ENCODE results near the gene SLC6A12.
"Not testable (repeated sequence)": the region's sequence is repeated elsewhere in the genome, so short reads cannot be mapped to it uniquely, and the experiment has no call there.

SLC6A12 gene

DNA sequence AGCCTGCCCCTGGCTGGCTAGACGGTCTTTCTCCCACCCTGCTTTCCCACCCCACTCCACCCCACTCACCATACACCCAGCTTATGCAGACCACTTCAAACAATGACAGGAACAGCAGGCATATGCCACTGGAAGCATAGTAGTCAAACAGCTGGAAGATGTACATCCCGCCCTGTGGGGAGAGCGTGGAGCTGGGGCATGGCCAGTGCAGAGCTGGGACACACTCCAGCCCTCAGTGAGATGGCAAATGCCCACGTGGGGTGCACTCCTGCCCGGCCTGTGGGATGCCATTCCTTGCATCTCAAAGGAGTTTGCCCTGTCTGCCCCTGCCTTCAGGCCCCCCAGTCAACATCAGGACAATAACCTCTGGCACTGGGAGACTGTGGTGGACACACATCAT, 18.8 kb downstream of the SLC6A12 start:
- FAIRE-seq: no peak

DNA sequence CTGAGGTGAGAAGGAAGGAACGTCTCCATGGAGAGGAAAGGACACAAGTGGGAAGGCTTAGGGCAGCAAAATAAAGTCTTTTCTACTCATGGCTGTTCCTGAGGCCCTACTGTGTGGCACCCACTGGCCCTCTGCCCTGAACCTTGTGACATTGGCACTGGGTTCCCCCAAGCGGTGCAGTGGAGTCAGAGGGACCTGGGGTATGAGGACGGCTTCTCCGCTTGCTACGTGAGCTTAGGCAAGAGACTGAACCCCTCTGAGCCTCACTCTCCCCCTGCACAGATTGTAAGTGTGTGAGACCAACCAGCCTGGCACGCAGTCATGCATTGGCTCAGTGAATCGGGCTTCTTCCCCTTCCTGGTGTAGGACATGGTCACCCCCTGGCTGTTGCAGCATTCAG, 19.7 kb downstream of the SLC6A12 start:
- no peak for FAIRE-seq

DNA sequence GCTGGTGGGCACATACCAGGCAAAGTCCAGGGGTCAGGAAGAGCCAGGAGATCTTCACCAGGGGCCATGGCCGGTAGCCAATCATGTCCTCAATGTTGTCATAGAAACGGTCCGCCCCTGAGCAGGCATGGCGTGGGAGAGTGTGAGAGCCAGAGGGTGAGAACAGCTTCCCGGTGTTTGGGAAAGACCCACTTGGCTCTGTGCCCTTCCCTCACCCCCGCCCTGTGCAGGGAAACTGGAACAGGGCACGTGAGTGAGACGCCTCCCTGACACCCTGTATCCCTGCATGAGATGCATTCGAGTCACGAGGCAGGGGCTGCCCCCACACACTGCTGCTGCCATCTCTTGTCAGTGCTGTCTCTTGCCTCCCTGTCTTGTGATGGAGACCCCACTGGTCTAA, 20.7 kb downstream of the SLC6A12 start:
- FAIRE-seq: no peak

DNA sequence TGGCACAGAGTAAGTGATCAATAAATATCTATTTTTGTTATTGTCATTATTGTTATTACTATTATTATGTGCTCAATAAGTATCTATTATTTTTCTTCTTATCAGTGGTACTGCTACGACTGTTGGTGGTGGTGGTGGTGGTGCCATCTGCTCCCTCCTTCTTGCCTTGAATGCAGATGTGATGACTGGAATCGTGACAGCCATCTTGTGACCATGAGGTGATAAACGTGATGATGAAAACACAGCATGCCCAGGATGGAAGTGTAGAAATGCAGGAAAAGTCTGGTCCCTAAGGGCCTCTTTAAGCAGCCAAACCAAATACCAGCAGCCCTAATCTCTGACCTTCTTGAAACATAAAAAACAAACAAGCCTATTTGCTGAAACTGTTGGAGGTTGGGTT, 22.4 kb downstream of the SLC6A12 start:
- no peak for FAIRE-seq

DNA sequence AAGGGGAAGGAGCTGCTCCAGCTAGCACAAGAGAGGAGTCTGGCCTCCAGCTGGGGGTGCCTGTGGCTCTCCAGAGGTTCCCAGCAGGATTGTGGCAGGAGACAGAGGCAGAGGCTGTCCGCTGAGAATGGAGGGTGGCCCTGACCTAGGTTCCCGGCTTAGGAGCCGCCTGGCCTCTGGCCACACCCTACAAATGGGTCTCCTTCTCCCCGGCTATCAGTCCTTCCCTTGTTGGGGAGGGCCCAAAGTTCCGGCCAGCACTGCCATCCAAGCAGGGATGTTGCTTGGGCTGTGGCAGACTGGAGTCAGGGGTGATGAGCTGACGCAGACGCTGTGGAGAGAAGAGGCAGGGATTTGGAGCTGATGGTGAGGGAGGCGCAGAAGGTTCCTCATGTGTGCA, 23.1 kb downstream of the SLC6A12 start:
- no peak for FAIRE-seq

DNA sequence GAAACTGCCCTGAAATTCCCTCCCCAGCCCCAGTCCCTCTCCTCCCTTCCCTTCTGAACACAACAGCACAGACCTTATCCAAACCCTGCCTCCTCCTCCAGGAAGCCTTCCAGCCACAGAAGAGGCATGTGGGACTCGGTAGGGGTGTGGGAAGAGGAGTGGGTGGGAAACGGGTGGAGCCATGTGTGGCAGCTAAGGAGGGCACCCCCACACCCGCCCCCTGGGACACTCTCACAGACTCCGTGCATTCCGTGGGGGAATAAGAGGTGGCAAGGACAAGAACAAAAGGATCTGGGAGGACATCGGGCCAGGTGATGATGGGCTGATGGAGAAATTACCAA, 24.4 kb downstream of the SLC6A12 start:
- FAIRE-seq: no peak

DNA sequence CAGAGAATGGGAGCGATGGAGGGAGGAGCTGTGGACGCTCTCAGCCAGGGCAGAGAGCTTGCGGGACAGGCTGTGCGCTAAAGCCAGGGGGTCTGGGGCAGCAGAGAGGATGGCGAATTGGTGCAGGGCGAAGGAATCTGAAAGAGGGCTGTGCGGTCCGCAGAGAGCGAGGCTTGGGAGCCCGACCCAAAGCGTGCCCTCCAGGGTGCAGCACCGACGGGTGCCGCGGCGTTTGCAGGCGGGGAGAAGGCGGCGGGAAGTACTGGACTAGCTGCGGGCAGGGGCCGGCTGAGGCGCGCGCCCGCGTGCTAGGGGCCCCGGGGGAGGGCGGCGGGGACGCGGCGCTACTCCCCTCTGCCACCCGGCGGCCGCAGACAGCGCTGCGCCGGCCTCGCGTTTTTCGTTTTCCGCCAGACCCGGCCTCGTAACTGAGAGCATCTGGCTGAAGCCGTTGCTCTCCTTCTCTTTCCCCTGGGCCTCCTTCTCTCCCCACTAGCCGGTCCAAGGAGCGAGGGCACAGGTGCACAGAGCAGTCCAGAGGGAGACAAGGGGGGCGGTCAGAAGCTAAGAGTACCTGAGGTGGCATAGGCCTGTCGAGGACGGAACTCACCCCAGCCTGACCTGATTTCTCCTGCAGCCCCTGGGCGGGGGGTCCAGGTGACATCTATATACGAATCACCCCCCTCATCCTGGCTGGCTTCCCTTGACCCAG, 24.9 kb downstream of the SLC6A12 start:
- FAIRE-seq: no peak

DNA sequence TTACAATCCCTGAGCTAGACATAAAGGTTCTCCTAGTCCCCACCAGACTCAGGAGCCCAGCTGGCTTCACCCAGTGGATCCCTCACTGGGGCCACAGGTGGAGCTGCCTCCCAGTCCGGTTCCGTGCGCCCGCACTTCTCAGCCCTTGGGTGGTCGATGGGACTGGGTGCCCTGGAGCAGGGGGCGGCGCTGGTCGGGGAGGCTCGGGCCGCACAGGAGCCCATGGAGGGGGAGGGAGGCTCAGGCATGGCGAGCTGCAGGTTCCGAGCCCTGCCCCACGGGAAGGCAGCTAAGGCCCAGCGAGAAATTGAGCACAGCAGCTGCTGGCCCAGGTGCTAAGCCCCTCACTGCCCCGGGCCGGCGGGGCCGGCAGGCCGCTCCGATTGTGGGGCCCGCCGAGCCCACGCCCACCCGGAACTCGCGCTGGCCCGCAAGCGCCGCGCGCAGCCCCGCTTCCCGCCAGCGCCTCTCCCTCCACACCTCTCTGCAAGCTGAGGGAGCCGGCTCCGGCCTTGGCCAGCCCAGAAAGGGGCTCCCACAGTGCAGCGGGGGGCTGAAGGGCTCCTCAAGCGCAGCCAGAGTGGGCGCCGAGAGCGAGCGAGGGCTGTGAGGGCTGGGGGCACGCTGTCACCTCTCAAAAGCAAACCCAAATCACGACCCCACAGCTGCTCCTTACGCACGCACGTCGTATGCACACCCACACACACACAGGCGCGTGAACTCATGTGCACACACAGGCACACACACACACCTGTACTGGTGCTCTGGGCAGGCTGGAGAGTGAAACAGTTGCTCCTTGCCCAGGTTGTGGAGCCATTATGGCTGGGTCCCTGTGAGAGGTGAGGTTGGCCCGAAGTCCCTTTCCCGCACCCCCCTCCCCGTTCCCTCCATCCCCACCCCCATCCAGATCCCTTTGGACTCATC, 25.7 kb downstream of the SLC6A12 start:
- not testable (repeated sequence) for FAIRE-seq

DNA sequence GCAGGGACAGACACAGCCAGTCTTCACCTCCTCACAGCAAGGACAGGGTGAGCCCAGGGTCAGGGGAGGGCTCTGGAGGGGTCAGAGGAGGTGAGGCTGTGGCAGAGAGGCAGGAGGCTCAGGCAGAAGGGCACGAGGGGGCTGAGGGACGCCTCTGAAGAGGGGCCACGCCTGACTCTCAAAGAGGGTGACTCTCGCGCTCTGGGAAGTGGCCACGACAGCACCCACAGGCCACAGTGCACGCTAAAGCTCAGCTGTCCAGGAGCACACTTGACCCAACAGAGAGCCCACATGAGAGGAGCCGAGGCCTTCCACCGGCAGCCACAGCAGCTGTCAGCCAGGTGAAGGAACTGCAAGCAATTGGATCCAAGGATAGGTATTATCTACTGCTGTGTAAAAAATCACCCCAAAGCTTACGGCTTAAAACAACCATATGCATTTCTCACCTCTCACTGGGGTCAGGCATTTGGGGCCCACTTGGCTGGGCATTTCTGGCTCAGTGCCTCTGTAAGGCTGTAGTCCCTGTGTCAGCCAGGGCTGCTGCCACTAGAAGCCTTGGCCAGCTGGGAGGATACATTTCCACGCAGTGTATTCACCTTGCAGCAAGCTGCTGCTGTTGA, 27.8 kb downstream of the SLC6A12 start:
- no peak for FAIRE-seq

DNA sequence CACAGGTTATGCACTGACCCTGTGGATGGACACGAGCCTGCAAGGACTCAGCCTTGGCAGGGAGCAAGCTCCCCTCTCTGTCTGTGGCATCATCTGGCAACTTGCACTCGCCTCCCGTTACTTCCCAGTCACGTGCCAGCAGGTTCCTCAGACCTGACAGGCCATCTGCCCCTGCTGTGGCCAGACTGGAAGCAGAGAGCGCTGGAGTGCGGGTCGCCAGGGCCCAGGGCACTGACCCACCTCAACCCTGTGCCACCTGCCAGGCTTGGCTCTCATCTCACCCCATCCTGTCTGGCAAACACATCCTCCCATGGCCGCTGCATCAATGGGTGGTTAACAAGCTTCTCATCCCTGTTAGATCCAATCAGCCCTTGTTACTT, 28.4 kb downstream of the SLC6A12 start:
- no peak for FAIRE-seq

DNA sequence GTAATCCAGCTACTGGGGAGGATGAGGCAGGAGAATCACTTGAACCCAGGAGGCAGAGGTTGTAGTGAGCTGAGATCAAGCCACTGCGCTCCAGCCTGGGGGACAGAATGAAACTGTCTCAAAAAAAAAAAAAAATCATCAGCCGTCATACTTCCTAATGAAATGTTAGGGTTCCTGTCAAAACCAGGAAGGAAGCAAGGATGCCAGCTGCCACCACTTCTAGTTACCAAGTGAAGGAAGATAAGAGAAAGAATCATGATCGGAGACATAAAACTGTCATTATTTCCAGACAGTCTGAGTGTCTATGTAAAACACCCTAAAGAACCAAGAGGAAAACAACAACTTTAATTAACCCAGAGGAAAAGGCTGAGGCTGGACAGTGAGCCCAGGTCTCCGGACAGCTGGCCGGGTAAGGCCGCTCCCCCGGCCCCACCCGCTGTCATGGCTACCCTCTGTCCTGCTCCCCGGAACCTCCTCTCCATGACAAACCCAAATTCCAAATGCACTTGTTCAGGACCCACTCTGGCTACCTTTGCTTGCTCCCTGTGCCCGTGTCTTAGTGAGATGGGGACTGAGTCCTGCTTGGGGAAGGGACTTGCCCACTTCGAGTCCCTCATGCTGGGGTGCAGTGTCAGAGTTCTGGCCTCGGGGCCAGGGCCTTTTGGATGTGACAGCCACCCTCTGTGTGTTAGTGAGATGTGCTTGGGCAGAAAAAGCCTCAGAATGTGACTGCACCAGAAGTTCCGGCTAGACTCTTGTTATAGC, 29.0 kb downstream of the SLC6A12 start:
- FAIRE-seq: no peak

DNA sequence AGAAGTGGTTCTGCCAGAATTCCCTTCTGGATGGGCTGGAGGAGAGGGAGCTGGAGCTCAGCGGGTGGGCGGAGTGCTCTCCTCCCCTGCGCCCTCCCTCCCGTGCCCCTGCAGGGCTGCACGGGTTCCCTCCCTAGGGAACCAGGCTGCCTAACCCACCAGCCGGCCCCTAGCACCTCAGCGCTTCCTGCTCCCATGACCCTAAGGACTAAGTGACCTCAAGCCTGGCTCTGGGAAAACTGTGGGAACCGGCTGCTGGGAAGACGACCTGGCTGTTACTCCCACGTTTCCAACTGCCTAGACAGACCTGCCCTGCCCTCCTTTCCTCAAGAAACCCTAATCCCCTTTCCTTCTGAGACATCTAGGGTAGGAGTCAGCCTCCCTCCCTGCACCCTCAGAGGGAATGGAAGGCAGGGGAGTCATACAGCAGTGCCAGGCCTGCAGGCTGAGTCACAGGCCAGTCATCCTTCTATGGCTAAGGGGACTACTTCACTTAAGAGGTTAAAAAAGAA, 31.5 kb downstream of the SLC6A12 start:
- no peak for FAIRE-seq

DNA sequence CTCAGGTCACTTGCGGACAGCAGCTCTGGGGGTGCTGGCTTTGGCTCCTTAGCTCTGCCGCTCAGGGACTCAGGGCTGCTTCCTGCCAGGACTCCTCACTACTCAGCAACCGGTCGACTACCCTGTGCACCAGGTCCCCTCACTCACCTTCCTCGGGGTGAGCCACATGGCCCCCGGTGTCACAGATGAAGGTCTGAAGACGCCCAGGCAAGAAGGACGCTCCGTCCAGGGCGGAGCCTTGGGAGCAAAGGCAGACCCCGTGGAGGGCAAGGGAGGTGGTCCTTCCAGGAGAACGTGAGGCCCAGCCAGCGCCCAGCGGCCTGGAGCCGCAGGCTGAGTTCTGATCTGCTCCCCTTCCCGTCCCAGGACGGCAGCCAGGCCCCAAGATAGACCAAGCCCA, 32.0 kb downstream of the SLC6A12 start:
- FAIRE-seq: no peak

DNA sequence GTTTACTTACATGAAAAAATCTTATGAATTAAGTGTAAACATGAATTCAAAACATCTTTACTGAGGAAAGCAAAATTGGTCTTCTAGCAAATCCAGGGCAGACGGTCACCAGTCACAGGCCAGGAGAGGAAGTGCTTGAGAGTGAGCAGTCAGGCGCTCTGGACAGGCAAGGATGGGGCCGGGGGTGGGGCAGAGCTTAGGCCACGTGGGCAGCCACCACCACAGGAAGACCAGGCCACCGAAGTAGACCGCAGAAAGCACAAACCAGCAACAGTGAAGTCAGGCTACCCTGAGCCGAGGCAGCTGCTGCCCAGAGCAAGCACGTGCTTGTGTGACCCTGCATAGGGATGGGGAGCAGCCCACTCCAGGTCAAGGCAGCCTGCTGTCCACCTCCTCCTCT, 33.5 kb downstream of the SLC6A12 start:
- no peak for FAIRE-seq

DNA sequence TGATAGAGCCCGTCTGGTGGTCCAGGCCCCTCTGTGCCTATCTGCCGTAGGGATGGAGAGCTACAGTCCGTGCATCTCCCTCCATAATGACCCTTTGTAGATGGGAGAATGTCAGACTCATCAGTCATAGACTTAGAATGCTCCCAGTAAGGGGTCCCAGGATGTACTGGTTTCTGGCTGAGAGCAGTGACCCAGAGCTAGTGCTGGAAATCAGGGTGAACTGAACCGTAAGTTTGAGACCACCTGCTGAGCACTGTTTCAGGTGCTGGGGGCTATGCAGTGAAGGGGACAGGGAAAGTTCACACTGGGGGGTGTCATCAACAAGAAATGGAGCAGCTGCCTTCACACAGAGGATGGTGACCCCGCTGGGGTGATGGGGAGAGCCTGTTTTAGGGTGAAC, 34.1 kb downstream of the SLC6A12 start:
- no peak for FAIRE-seq

DNA sequence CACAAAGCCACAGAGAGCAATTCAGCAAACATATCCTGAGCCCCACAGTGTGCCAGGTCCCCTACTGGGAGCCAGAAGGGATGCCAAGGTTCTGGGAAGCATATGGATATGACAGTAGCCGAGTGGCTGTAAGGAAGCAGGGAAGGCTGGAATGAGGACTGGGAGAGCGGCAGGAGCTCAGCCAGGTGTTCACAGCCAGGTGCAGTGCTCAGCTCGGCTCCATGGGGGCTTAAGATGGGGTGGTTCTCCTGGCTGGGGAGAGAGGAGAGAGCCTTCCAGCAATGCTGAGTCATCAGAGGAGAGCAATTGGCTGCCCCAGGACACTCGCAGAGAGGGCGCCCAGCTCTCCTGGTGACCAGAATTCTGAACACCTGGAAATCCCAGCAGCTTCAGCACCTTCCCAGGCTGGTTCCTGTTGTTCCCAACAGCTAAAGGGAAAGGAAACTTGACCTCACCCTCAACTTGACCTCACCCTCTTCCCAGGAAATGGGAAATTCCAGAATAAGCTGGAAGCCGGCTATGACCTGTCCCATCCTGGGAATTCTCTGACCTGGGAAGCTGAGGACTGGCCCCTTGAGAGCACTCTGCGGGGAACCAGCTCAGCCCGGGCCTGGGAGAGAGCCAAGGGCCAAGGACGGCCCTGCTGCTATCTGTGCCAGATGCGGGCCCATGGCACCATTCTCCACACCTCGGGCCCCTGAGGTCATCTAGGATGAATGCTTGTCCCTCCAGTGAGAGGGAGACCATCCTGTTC, 34.6 kb downstream of the SLC6A12 start:
- no peak for FAIRE-seq

DNA sequence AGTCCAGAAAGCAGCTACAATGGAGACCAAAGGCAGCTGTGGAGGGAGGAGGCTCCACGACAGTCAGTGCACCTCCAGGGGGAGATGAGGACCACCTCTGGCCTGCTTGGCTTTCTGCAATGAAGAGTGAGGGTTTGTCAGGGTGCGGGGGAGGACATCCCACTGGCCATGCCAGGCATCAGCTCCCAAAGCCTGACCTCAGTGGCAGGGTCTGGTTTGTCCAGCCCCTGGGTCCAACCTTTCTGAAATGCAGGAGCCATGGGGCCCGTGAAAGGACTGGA, 35.2 kb downstream of the SLC6A12 start:
- FAIRE-seq: no peak

DNA sequence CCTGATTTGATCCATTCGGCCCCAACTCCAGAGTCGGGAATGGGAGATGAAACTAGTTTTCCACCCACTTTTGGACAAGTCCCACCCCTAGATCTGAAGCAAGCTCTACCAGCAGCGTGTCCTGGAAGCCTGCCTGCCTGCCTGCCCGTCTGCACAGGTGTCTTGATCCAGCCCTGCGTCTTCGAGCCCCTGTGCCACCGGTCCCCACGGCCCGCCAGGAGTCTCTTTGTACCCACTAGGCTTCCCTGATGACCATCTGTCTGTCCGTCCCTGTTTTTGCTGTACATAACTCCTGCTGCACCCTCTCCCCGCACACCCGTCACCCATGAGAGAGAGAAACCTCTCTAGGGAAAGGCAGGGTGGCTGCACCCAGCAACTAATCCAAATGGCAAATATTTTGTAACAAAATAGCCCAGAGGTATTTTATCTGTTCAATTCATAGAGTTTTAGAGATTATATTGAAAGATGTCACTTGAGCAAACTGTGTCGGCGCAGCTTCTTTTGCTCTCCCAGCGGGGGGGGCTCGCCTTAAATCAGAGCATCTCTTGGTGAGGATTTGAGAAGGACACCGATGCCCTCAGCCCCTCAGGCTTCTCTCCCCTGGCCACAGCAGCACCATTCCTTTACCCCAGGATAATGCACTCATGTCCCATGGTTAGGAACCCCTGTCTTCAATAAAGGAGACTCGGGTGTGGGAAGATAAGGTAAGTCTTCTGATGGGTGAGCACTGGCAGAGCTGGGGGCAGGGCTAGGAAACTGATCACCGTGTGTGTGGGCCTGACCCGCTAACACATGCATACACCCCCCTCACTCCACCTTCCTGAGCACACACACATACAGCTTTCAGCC, 35.8 kb downstream of the SLC6A12 start:
- no peak for FAIRE-seq

DNA sequence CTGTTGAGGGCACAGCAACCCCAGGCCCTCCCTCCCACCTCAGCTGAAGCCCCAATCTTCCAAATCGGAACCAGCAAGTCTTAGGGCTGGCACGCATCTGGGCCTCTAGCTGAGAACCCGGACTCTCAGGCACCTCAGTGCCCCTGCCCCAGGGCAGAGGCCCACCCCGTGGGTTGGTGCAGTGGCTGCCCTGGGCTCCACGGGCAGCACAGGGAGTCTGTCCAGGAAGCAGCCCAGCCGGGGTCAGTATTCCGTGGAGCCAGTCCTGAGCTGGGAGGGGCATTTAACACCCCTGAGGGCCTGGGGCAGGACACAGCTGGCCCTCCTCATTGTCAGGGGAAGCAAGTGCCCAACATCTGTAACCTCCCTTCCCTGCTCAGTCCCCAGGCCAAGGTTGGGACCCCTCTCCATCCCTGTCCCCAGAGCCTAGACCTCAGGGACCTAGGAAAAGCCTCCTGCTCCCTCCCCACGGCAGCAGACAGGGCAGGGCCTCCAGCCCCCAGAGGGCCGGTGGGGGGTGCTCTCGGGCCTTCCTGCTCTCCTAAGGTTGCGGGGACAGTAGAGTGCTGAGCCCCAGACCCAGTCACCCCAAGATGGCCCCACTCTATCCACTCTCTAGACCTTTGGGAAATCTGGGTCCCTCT, 36.5 kb downstream of the SLC6A12 start:
- no peak for FAIRE-seq

DNA sequence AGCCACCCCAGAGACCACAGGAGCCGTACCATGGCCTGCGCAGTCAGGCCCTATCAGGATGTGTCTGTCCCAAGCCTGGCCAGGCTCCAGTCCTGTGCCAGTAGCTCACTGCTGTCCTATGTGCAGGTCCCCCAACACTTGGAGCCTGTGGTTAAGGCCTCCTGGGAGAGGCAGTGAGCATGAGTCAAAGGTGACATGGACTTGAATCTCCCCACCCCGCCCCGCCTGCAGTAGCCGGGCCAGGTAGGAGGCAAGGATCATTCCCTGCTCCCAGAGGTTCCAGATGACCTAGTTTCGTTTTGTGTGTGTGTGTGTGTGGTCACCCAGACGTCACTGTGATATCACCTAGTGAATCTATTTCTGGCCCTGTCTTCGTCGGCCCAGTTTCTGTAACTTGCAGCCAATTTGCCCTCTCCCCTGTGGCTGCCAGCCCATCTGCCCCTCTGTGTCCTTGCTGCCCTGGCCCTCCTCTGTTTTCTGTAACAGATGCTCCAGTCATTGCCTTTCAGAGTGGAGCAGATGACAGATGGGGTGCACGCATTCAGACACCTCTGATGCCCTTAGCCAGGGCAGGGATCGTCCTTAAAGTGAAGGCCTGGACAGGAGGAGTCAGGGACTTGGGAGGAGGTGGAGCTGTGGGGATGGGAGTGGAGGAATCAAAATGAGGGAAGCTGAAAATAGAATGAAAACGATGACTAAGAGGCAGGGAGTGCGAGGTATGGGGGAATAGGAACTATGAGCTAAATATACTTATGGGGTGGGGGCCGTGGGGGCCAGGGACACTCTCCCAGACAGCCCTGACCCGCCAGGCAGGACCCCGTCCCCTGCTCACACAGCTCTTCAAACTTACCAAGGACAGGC, 37.4 kb downstream of the SLC6A12 start:
- no peak for FAIRE-seq
